ENCODE measurements around the gene FAM180A.

DNA sequence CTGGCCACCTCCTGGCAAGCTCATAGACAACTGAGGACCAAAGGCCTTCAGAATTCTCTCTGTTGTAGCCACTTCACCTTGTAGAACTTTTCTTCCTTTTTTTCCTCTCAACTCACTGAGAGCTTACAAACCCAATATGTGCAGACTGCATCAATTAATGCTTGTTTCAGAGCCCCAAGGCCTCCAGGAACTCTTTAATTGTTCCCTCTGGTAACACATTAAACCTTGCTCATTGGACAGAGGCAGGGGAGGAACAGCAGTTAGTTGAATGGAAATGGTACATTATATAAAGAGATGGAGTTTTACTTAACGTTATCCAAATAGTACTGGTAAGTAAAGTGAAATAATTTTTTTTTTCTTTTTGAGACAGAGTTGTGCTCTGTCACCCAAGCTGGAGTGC is 61.1 kb downstream of the FAM180A start:
- TF ChIP-seq CTCF (IDR thresholded peaks at IDR 0.05), result no peak
- TF ChIP-seq, protein P1, sequence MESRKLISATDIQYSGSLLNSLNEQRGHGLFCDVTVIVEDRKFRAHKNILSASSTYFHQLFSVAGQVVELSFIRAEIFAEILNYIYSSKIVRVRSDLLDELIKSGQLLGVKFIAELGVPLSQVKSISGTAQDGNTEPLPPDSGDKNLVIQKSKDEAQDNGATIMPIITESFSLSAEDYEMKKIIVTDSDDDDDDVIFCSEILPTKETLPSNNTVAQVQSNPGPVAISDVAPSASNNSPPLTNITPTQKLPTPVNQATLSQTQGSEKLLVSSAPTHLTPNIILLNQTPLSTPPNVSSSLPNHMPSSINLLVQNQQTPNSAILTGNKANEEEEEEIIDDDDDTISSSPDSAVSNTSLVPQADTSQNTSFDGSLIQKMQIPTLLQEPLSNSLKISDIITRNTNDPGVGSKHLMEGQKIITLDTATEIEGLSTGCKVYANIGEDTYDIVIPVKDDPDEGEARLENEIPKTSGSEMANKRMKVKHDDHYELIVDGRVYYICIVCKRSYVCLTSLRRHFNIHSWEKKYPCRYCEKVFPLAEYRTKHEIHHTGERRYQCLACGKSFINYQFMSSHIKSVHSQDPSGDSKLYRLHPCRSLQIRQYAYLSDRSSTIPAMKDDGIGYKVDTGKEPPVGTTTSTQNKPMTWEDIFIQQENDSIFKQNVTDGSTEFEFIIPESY (IDR thresholded peaks at IDR 0.05; ENCODE audit: borderline replicate concordance, low read depth), result no peak
- no peak for TF ChIP-seq TAF1 (IDR thresholded peaks at IDR 0.05; ENCODE audit: borderline replicate concordance, low read depth, low read length)
- TF ChIP-seq YY1 (IDR thresholded peaks at IDR 0.05; ENCODE audit: low read depth), result no peak
- TF ChIP-seq RAD21 (IDR thresholded peaks at IDR 0.05; ENCODE audit: low read length), result no peak
- TF ChIP-seq MXI1 (IDR thresholded peaks at IDR 0.05; ENCODE audit: low read depth, low read length), result no peak
- no peak for TF ChIP-seq SIN3A (IDR thresholded peaks at IDR 0.05; ENCODE audit: borderline replicate concordance, low read depth, low read length)
- no peak for TF ChIP-seq USF2 (IDR thresholded peaks at IDR 0.05; ENCODE audit: borderline replicate concordance, low read depth, low read length)
- no peak for TF ChIP-seq FOXJ3 (CRISPR knock-in tag; IDR thresholded peaks at IDR 0.05)
- no peak for TF ChIP-seq MEF2A (IDR thresholded peaks at IDR 0.05; ENCODE audit: borderline replicate concordance, low read depth)
- no peak for TF ChIP-seq RFX5 (IDR thresholded peaks at IDR 0.05; ENCODE audit: low read length)
